MM.1S (cell line): ENCODE results near the gene LYPLA2.
A peak's percentile ranks its signal among the peaks of the same experiment; 100 is the strongest.

Source experiments
- DNase-seq: peaks from one replicate; pipeline ENCODE4 v3.0.0-alpha.2; 2015
- H2AFZ ChIP-seq: fragments of 300-600 bp; sonication (generic); 2 replicates; pipeline ENCODE4 v1.6.0; 2016; ENCODE audit warnings: antibody characterized with exemption, low read length
- H3F3A ChIP-seq: fragments of 300-600 bp; sonication (generic); 2 replicates; pipeline ENCODE4 v1.6.1; 2016; ENCODE audit warnings: mild to moderate bottlenecking, antibody characterized with exemption, low read length, moderate library complexity, mixed read lengths; ENCODE audit not compliant: insufficient read depth
- H3K27ac ChIP-seq: fragments of 300-600 bp; sonication (generic); 2 replicates; pipeline ENCODE4 v1.5.1; 2016; ENCODE audit warnings: mild to moderate bottlenecking, low read length
- H3K27me3 ChIP-seq: fragments of 300-600 bp; sonication (generic); replicated peaks from 2 replicates; pipeline ENCODE4 v1.6.0; 2016; ENCODE audit warnings: low read length; ENCODE audit not compliant: insufficient read depth
- H3K36me3 ChIP-seq: fragments of 300-600 bp; sonication (generic); replicated peaks from 2 replicates; pipeline ENCODE4 v1.6.1; 2016; ENCODE audit warnings: mild to moderate bottlenecking, low read length, mixed read lengths; ENCODE audit not compliant: insufficient read depth
- H3K4me1 ChIP-seq: fragments of 300-600 bp; sonication (generic); 2 replicates; pipeline ENCODE4 v1.6.1; 2016; ENCODE audit warnings: low read length, mixed read lengths
- H3K4me2 ChIP-seq: fragments of 300-600 bp; sonication (generic); 2 replicates; pipeline ENCODE4 v1.6.0; 2016; ENCODE audit warnings: low read depth, low read length
- H3K4me3 ChIP-seq: fragments of 300-600 bp; sonication (generic); 2 replicates; pipeline ENCODE4 v1.5.1; 2016; ENCODE audit warnings: low read length, mixed read lengths
- H3K79me2 ChIP-seq: fragments of 300-600 bp; sonication (generic); 2 replicates; pipeline ENCODE4 v1.6.1; 2016; ENCODE audit warnings: mixed run types, low read length, mixed read lengths
- H3K9ac ChIP-seq: fragments of 300-600 bp; sonication (generic); 2 replicates; pipeline ENCODE4 v1.6.1; 2016; ENCODE audit warnings: low read length, mixed read lengths
- H3K9me2 ChIP-seq: fragments of 300-600 bp; sonication (generic); replicated peaks from 2 replicates; pipeline ENCODE4 v1.6.1; 2016; ENCODE audit warnings: mild to moderate bottlenecking, low read length, mixed read lengths; ENCODE audit not compliant: insufficient read depth
- H3K9me3 ChIP-seq: fragments of 300-600 bp; sonication (generic); replicated peaks from 2 replicates; pipeline ENCODE4 v1.6.1; 2016; ENCODE audit warnings: mild to moderate bottlenecking, low read length, mixed read lengths; ENCODE audit not compliant: insufficient read depth
- H4K20me1 ChIP-seq: fragments of 300-600 bp; sonication (generic); 2 replicates; pipeline ENCODE4 v1.6.1; 2016; ENCODE audit warnings: mild to moderate bottlenecking, low read length, moderate library complexity, mixed read lengths; ENCODE audit not compliant: insufficient read depth
- EZH2 ChIP-seq: fragments of 300-600 bp; sonication (generic); optimal IDR thresholded peaks from 2 replicates; pipeline ENCODE3; 2017; ENCODE audit warnings: low read depth, mild to moderate bottlenecking, antibody characterized with exemption, low read length, mixed read lengths
- EZH2phosphoT487 ChIP-seq: fragments of 300-600 bp; sonication (generic); IDR thresholded peaks from 2 replicates; pipeline ENCODE4 v1.6.1; 2018; ENCODE audit warnings: antibody characterized with exemption, low read length
- TF ChIP-seq, protein P1 (sequence below): fragments of 300-600 bp; sonication (generic); IDR thresholded peaks from 2 replicates; pipeline ENCODE4 v1.5.1; 2016; ENCODE audit warnings: antibody characterized with exemption, low read length, mixed read lengths

The LYPLA2 gene

DNA sequence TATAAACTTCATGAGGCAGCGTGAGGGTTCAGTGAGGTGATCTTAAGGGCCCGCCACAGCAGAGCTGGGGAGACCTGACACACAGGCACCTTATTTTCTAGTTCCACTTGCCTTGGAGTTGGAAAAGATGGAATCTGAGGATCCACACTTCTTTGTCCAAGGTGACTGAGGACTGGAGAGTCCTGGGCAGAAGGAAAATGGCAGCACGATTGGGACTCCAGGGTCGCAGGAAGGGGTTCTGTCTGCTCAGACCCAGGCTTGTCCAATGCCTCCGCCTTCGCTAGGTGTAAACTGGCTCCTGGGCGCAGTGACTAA is 8.3 kb downstream of the LYPLA2 start:
- peak overlapping the region; percentile 98 for H3K4me2 ChIP-seq

DNA sequence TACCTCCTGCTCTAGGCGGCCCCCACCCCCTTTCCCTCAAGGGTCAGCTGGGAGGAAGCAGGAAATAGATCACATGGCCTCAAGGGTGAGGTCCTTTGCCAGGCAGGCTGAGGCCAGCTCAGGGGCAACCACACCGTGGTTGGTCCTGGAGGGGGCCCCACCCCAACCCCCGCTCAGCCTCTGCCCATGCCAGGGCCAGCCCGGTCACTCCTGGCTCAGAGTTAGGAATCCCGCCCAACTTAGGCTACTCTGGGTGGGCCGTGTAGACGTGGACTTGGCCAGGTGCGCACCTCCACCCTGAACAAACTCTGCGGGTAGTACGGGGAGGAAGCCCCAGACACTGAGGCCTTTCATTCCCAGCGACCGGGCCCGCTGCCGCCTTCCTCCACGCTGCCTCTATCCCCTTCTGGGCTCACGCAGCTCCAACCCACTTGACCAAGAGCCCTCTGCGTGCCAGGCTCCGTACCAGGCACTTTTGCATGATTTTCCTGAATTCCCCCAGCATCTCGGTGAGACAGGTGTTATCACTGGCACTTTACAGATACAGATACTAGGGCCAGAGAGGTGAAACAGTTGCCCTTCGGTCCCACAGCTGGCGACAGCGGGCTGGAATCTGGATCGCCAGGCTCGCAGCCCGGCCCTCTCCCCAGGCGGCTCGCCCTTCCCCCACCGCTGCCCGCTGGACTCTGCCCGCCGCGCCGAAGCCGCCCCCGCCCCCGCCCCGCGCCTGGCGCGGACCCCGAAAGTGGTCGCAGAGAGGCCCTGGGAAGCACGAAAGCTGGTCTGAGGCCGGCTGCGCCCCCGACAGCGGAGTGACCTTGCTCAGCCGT is 8.8 kb downstream of the LYPLA2 start:
- Histone ChIP-seq H3K4me2 (peak overlapping the region; percentile 98), H4K20me1 (no peaks in the 10 kb centered on the region), H3K9me3 (no peaks in the 10 kb centered on the region), H3K79me2 (no peaks in the 10 kb centered on the region), H2AFZ (peak overlapping the region; percentile 93), H3F3A (peaks cover 12% of the 10 kb centered on the region), H3K4me1 (peaks cover 15% of the 10 kb centered on the region), H3K27ac (peak overlapping the region; percentile 42; the same call in 1 of the 2 replicates), H3K9ac (peak overlapping the region; percentile 91; the same call in 1 of the 2 replicates), H3K36me3 (no peaks in the 10 kb centered on the region), H3K27me3 (no peaks in the 10 kb centered on the region), H3K9me2 (no peaks in the 10 kb centered on the region), H3K4me3 (peak overlapping the region; percentile 82)
- TF ChIP-seq EZH2phosphoT487, result no peak
- TF ChIP-seq, protein P1, sequence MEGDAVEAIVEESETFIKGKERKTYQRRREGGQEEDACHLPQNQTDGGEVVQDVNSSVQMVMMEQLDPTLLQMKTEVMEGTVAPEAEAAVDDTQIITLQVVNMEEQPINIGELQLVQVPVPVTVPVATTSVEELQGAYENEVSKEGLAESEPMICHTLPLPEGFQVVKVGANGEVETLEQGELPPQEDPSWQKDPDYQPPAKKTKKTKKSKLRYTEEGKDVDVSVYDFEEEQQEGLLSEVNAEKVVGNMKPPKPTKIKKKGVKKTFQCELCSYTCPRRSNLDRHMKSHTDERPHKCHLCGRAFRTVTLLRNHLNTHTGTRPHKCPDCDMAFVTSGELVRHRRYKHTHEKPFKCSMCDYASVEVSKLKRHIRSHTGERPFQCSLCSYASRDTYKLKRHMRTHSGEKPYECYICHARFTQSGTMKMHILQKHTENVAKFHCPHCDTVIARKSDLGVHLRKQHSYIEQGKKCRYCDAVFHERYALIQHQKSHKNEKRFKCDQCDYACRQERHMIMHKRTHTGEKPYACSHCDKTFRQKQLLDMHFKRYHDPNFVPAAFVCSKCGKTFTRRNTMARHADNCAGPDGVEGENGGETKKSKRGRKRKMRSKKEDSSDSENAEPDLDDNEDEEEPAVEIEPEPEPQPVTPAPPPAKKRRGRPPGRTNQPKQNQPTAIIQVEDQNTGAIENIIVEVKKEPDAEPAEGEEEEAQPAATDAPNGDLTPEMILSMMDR, result no peak
- no peak for TF ChIP-seq EZH2
- no peak for DNase-seq

More for the DNA sequence above, 8.3 kb downstream of the LYPLA2 start:
- Histone ChIP-seq H4K20me1 (no peaks in the 10 kb centered on the region), H3K4me1 (peaks cover 12% of the 10 kb centered on the region; the same call in 1 of the 2 replicates), H3K79me2 (no peaks in the 10 kb centered on the region), H2AFZ (no peak overlapping the region), H3K9ac (peak overlapping the region; percentile 91; the same call in 1 of the 2 replicates), H3K4me3 (peak overlapping the region; percentile 82), H3K27ac (no peak overlapping the region), H3K9me2 (no peaks in the 10 kb centered on the region), H3K27me3 (no peaks in the 10 kb centered on the region), H3K9me3 (no peaks in the 10 kb centered on the region), H3F3A (peaks cover 9% of the 10 kb centered on the region; the same call in 1 of the 2 replicates), H3K36me3 (no peaks in the 10 kb centered on the region)
- no peak for DNase-seq
- TF ChIP-seq, protein P1, result no peak
- TF ChIP-seq EZH2phosphoT487 (no peak), EZH2 (no peak)

DNA sequence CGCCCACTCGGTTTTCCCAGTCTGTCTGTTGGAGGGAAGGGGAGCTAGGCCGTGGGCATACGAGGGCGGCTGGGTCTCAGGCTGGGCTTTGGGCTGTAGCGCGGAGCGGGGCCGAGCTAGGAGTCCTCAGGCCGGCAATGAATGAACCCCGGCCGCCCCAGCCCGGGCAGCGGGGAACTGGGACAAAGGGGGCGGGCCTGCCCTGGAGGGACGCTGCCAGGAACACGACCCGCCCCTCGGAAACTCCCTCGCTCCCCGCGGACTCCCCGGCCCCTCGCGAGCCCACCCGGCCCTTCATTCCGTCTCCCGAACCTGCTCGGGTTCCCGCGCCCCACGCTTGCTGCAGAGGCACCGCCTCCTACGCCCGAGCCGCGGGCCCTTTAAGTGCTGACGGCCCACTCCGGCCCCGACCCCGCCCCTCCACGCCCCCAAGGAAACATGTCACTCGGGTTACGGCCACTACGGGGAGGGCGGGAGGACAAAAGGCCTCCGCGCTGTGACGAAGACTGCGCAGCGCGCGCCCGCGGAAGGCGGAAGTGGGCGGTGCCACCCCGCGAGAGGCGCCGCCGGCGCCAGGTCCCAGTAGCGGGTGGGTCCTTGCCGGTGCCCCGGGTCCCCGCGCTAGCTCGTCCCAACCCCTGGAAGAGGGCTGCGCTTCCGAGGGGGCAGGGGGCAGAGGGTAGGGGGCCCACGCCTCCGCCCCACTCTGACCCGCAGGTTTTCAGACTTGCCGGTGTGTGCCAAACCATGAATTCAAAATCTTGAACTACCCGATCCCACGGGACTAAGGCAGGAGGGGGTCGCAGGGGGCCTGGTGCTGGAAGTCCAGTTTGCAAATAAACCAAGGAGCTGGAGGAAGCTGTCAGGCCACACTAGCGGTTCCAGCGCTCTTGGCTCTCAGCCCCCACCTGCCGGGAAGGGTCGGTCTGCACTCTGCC is 9.7 kb downstream of the LYPLA2 start, which contains the start of gene GALE:
GALE (minus strand) TSS at position 355 of the 938 bp plus-strand sequence. CDS start 1,747 bp downstream, outside the sequence.
- H2AFZ ChIP-seq, result peak within 1 kb of the TSS; percentile 93
- peak; percentile 97 for DNase-seq
- no peaks in the 10 kb centered on the region for H3K9me3 ChIP-seq
- H3K36me3 ChIP-seq, result no peaks in the 10 kb centered on the region
- H4K20me1 ChIP-seq, result no peaks in the 10 kb centered on the region
- H3K79me2 ChIP-seq, result no peaks in the 10 kb centered on the region
- H3F3A ChIP-seq, result peaks cover 12% of the 10 kb centered on the region
- H3K9me2 ChIP-seq, result no peaks in the 10 kb centered on the region
- TF ChIP-seq EZH2, result no peak
- TF ChIP-seq, protein P1, result no peak
- no peak for TF ChIP-seq EZH2phosphoT487
- no peaks in the 10 kb centered on the region for H3K27me3 ChIP-seq
- H3K9ac ChIP-seq, result peak within 1 kb of the TSS; percentile 91
- H3K4me3 ChIP-seq, result peak within 1 kb of the TSS; percentile 82
- H3K27ac ChIP-seq, result peak within 1 kb of the TSS; percentile 45; the same call in 1 of the 2 replicates
- H3K4me2 ChIP-seq, result peak within 1 kb of the TSS; percentile 98
- peaks cover 18% of the 10 kb centered on the region for H3K4me1 ChIP-seq
